GM18520 (cell line): Measurements from ENCODE around the gene VAV3.
A peak's percentile ranks its signal among the peaks of the same experiment; 100 is the strongest.

Source experiments
- ATAC-seq: cut with Tn5 transposase; IDR thresholded peaks from one replicate; pipeline ENCODE4 v1.9.1; 2021; ENCODE audit not compliant: unreplicated experiment

The VAV3 gene

GRCh38 chr1:107936498-107937481, 28.2 kb downstream of the VAV3 start:
- ATAC-seq = peak; percentile 26

- ATAC-seq = peak; percentile 92
Observed at GRCh38 chr1:107935396-107936064, 29.4 kb downstream of the VAV3 start.

GRCh38 chr1:107934578-107934977, 30.4 kb downstream of the VAV3 start:
- peak; percentile 23 for ATAC-seq

GRCh38 chr1:107933736-107934135, 31.2 kb downstream of the VAV3 start:
- no peak for ATAC-seq

GRCh38 chr1:107930292-107930691, 34.7 kb downstream of the VAV3 start:
- ATAC-seq = no peak

GRCh38 chr1:107927820-107928219, 37.2 kb downstream of the VAV3 start:
- no peak for ATAC-seq

GRCh38 chr1:107926436-107927080, 38.4 kb downstream of the VAV3 start:
- ATAC-seq = no peak

GRCh38 chr1:107925565-107925964, 39.4 kb downstream of the VAV3 start:
- no peak for ATAC-seq

GRCh38 chr1:107920999-107921398, 44.0 kb downstream of the VAV3 start:
- ATAC-seq = no peak

GRCh38 chr1:107920561-107920960, 44.4 kb downstream of the VAV3 start:
- no peak for ATAC-seq

GRCh38 chr1:107919953-107920352, 45.0 kb downstream of the VAV3 start:
- no peak for ATAC-seq

- no peak for ATAC-seq
Observed at GRCh38 chr1:107914119-107914765, 50.7 kb downstream of the VAV3 start.

- ATAC-seq = no peak
Observed at GRCh38 chr1:107912656-107913055, 52.3 kb downstream of the VAV3 start.

GRCh38 chr1:107900090-107900945, 64.7 kb downstream of the VAV3 start:
- no peak for ATAC-seq

- no peak for ATAC-seq
Observed at GRCh38 chr1:107899655-107900054, 65.3 kb downstream of the VAV3 start.

GRCh38 chr1:107897438-107898345, 67.3 kb downstream of the VAV3 start:
- no peak for ATAC-seq

GRCh38 chr1:107896936-107897335, 68.0 kb downstream of the VAV3 start:
- no peak for ATAC-seq

GRCh38 chr1:107896401-107896800, 68.6 kb downstream of the VAV3 start:
- ATAC-seq = no peak
